IPS-18a (cell line): Measurements from ENCODE around the gene ITPR3.

ENCODE experiments used
- H3K27ac ChIP-seq: one replicate; pipeline ENCODE4 v1.5.1; 2013; ENCODE audit warnings: low read length
- H3K27me3 ChIP-seq: one replicate; pipeline ENCODE4 v1.6.1; 2013; ENCODE audit warnings: mild to moderate bottlenecking, low read length; ENCODE audit not compliant: control insufficient read depth, insufficient read depth
- H3K36me3 ChIP-seq: one replicate; pipeline ENCODE4 v1.6.1; 2013; ENCODE audit warnings: low read depth, low read length; ENCODE audit not compliant: control insufficient read depth
- H3K4me1 ChIP-seq: one replicate; pipeline ENCODE4 v1.6.1; 2013; ENCODE audit warnings: low read depth, low read length; ENCODE audit not compliant: control insufficient read depth
- H3K4me3 ChIP-seq: one replicate; pipeline ENCODE4 v1.5.1; 2013; ENCODE audit warnings: low read length
- H3K9ac ChIP-seq: one replicate; pipeline ENCODE4 v1.6.1; 2013; ENCODE audit warnings: mild to moderate bottlenecking, low read length, moderate library complexity
- H3K9me3 ChIP-seq: one replicate; pipeline ENCODE4 v1.6.1; 2013; ENCODE audit warnings: low read depth, low read length; ENCODE audit not compliant: control insufficient read depth

ITPR3 gene

DNA sequence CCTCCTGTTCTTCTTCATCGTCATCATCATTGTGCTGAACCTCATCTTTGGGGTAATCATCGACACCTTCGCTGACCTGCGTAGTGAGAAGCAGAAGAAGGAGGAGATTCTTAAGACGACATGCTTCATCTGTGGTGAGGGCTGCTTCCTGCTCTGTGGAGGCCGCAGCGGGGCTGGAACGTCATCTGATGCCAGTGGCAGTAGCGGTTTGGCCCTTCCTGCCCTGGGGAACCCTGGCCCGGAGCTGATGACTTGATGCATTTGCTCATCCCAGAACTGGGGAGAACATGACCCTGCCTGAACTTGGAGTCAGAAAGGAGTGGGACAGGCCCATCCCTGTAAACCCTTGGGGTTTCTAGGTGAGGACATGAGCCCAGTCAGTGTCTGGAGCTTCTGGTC lies 71.6 kb downstream of the ITPR3 start:
- H3K4me3 ChIP-seq, result no peak overlapping the region
- no peak overlapping the region for H3K9ac ChIP-seq
- H3K27me3 ChIP-seq, result no peaks in the 10 kb centered on the region
- no peaks in the 10 kb centered on the region for H3K4me1 ChIP-seq
- H3K36me3 ChIP-seq, result peaks cover 36% of the 10 kb centered on the region
- no peak overlapping the region for H3K27ac ChIP-seq
- no peaks in the 10 kb centered on the region for H3K9me3 ChIP-seq

DNA sequence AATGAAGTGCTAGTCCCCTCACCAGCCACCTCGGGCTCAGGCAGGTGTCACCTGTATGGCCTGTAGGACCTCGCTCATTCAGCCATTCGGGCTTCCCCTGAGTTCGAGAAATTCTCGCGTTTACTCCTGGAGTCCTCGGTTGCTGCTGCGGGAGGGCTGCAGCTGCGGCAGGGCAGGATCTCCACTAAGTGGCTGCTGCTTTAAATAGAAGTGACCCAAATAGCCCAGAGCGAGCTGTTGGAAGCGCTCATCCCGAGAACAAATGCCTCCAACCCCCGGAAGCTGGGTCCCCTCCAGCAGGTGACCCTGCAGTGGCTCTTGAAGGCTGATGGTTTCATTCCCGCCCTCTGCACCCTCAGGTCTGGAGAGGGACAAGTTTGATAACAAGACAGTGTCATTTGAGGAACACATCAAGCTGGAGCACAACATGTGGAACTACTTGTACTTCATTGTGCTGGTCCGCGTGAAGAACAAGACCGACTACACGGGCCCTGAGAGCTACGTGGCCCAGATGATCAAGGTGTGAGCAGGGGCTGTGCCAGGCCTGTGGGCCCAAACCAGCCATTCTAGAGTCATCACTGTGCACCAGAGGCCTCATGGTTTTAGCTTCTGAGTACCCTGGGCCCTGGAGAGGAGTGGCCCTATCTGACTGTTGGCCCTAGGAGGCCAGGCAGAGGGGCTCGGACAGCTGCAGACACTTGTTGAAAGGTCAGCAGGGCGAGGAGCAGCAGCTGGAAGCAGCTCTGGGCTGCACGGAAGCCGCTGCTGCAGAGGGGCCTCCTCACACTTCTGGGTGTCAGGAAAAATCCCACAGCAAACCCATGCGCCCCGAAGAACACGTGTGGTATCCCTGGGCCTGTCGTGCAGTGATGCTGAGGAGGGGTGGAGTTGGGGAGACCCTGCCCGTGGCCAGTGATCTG lies 72.3 kb downstream of the ITPR3 start:
- no peaks in the 10 kb centered on the region for H3K9me3 ChIP-seq
- H3K4me3 ChIP-seq, result no peak overlapping the region
- no peaks in the 10 kb centered on the region for H3K27me3 ChIP-seq
- H3K9ac ChIP-seq, result no peak overlapping the region
- no peaks in the 10 kb centered on the region for H3K4me1 ChIP-seq
- H3K36me3 ChIP-seq, result peaks cover 42% of the 10 kb centered on the region
- H3K27ac ChIP-seq, result no peak overlapping the region

DNA sequence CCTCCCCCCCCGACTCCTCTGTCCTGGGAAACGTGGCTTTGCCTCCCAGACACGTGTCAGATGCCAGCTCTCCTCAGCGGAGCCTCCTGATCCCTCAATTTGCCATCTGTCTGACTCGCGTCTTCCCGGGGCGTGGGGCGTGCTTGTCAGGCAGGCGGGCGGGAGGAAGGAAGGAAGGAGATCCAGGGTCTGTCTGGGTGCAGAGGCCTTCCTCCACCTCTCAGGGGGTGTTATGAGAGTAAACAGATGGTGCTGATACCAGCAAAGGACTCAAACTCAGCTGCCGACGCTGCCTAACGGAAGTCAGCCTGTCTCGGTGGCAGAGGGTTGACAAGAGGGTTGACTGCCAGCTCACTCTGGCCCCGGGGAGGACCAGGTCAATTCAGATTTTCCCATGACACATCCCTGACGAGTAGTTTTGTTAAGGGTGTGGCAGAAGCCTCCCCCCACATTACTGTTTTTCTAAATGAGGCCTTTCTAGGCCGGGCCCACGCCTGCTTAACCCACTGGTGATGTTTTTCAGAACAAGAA lies 73.3 kb downstream of the ITPR3 start:
- H3K9ac ChIP-seq, result no peak overlapping the region
- H3K36me3 ChIP-seq, result peaks cover 47% of the 10 kb centered on the region
- H3K4me1 ChIP-seq, result no peaks in the 10 kb centered on the region
- no peak overlapping the region for H3K27ac ChIP-seq
- H3K27me3 ChIP-seq, result no peaks in the 10 kb centered on the region
- no peaks in the 10 kb centered on the region for H3K9me3 ChIP-seq
- H3K4me3 ChIP-seq, result no peak overlapping the region

DNA sequence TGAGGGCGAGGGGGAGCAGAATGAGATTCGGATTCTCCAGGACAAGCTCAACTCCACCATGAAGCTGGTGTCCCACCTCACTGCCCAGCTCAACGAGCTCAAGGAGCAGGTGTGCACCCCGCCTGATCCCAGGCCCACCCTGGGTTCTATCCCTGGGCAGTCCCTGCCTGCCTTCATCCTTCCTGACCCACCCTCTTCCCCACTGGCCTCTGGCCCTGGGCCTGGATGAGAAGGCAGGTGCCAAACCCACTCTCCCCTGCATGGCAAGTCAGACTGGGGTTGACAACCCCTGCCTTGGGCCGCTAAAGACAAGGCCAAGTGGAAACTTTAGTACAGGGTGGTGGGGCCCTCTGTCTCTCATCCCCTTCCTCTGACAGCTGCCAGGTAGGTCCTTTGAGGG lies 73.9 kb downstream of the ITPR3 start:
- Histone ChIP-seq H3K27me3 (no peaks in the 10 kb centered on the region), H3K9me3 (no peaks in the 10 kb centered on the region), H3K4me3 (no peak overlapping the region), H3K27ac (no peak overlapping the region), H3K9ac (no peak overlapping the region), H3K4me1 (no peaks in the 10 kb centered on the region), H3K36me3 (peaks cover 49% of the 10 kb centered on the region)

DNA sequence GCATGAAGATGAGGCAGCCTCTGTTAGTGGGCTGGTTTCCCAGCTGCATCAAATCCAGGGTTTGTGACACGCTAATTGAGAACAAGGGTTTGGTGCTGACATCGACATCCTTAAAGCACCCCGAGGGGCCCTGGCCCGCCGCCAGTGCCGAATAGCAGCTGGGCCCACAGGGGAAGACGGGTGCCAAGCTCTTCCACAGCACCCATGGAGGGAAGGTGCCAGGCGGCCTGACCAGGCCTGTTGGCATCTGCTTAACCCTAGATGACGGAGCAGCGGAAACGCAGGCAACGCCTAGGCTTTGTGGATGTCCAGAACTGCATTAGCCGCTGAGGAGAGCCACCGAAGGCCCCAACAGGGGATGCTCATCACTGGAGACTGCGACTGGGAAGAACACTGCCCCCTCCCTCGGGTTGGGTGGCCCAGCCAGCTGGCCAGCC lies 74.3 kb downstream of the ITPR3 start:
- Histone ChIP-seq H3K27ac (no peak overlapping the region), H3K27me3 (no peaks in the 10 kb centered on the region), H3K4me1 (peaks cover 3% of the 10 kb centered on the region), H3K4me3 (no peak overlapping the region), H3K36me3 (peaks cover 53% of the 10 kb centered on the region), H3K9me3 (no peaks in the 10 kb centered on the region), H3K9ac (no peak overlapping the region)

DNA sequence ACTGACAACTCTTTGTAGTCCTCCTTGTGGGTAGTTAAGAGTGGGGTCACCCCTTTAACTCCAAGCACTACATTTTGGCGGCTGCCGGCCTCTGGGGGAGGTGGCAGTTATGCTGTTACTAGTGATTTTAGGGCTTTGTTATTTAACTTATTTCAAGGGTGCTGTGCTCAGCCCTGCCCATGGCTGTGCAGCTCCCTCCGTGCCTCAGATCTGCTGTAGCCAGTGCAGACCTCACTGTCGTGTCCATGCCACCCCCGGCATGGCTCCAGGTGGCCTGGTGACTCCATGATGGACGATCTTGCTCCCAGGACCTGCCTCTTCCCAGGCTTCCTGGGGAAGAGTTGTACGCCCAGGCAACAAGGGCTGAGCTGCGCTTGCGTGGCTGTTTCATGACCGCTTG lies 75.0 kb downstream of the ITPR3 start:
- no peak overlapping the region for H3K4me3 ChIP-seq
- H3K27ac ChIP-seq, result no peak overlapping the region
- H3K9me3 ChIP-seq, result no peaks in the 10 kb centered on the region
- peaks cover 52% of the 10 kb centered on the region for H3K36me3 ChIP-seq
- no peak overlapping the region for H3K9ac ChIP-seq
- H3K4me1 ChIP-seq, result peaks cover 3% of the 10 kb centered on the region
- no peaks in the 10 kb centered on the region for H3K27me3 ChIP-seq

DNA sequence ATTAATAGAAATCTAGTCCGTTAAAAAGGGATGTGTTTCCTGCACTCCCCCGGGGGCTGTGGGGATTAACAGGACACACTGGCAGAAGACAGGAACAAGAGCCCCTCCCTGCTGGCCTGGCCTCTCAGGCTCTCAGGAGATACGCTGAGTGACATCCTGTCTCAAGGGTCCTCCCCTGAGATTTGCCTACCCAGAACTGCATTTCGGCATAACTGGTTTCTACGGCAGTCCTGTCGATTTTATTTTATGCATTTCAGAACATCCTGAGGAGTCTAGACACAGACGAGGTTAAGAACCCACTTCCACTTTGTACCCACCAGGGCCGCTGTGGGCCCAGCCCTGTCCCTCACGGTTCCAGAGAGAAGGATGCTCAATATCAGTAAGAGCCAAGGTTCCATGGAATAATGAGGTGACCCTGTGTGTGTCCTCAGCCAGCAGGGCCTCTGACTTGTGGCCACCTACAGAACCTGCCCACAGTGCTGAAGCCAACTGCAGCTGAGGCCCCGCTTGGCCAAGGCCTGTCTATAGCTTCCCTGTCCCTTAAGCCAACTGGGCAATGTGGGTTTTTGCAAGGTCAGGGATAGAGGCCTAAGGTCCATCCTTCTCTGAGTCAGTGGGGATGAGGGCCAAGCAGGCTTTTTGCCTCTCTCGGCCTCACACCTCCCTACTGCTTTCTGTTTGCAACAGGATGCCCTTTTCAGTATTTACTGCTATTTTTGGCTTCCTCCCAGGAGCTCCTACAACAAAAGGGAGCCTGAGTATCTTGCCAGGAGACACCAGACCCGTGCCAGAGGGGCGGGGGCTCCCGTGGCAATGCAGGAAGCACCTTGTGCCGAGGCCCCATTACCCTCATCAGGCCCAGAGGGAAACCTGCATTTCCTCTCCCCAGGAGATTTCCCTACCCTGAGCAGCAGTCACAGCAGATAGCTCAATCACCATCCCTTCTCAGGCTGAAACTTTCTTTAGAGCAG lies 75.7 kb downstream of the ITPR3 start:
- no peak overlapping the region for H3K9ac ChIP-seq
- H3K9me3 ChIP-seq, result no peaks in the 10 kb centered on the region
- H3K4me1 ChIP-seq, result peaks cover 3% of the 10 kb centered on the region
- peaks cover 47% of the 10 kb centered on the region for H3K36me3 ChIP-seq
- H3K27ac ChIP-seq, result no peak overlapping the region
- H3K27me3 ChIP-seq, result no peaks in the 10 kb centered on the region
- no peak overlapping the region for H3K4me3 ChIP-seq

DNA sequence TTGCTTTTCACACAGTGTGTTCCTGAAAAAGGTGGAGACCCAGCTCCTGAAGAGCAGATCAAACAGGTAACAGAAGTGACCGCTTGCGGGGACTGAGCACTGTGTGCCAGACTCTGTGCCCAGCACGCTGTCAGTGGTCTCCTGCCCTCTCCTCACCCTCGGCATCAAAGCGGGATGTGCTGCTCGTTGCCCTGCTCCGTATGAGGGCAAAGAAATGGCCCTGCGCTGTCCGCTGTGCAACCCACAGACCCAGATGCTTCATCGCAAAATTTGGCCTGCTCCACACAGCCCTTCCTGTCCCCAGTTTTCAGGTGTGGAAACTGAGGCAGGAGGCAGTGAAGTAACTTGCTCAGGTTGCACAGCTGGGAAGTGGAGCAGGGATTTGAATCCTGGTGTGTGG lies 76.7 kb downstream of the ITPR3 start:
- no peaks in the 10 kb centered on the region for H3K9me3 ChIP-seq
- no peak overlapping the region for H3K27ac ChIP-seq
- H3K27me3 ChIP-seq, result no peaks in the 10 kb centered on the region
- H3K4me3 ChIP-seq, result no peak overlapping the region
- H3K9ac ChIP-seq, result no peak overlapping the region
- H3K4me1 ChIP-seq, result peaks cover 3% of the 10 kb centered on the region
- peaks cover 46% of the 10 kb centered on the region for H3K36me3 ChIP-seq

DNA sequence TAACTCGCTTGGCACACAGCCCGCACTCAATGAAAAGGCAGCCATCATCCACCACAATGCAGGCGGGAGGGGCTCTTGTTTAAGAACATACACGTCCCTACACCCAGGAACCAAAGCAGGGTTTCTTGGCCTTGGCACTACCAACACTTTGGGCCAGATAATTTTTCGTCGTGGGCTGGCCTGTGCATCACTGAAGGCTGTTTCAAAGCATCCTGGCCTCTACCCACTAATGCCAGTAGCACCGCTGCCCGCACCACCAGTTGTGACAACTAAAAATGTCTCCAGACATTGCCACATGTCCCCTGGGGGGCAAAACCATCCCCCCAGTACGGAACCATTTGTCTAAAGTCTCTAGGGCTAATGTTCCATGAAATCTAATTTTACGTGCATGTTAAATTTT lies 77.4 kb downstream of the ITPR3 start:
- H3K9me3 ChIP-seq, result no peaks in the 10 kb centered on the region
- no peak overlapping the region for H3K27ac ChIP-seq
- H3K27me3 ChIP-seq, result no peaks in the 10 kb centered on the region
- peaks cover 3% of the 10 kb centered on the region for H3K4me1 ChIP-seq
- H3K4me3 ChIP-seq, result no peak overlapping the region
- no peak overlapping the region for H3K9ac ChIP-seq
- H3K36me3 ChIP-seq, result peaks cover 44% of the 10 kb centered on the region

DNA sequence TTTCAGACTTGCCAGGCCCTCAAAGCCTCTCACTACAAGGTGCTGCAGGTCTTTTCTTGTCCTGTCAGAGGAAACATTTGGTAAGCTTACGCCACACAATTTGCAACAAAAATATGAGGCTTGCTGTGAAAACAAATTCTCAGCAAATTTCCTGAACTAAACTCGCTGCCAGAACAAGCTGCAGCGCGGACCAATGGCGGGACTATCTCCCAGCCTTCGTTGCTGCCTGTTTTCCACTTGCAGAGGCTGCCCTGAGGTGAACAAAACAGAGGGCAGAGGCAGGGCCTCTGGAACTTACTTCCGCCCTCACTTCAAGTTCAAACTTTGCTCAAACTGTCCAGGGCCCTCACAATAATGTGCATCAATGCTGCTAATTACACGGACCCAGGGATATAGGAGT lies 78.0 kb downstream of the ITPR3 start:
- peaks cover 40% of the 10 kb centered on the region for H3K36me3 ChIP-seq
- H3K27ac ChIP-seq, result no peak overlapping the region
- H3K9ac ChIP-seq, result no peak overlapping the region
- H3K9me3 ChIP-seq, result no peaks in the 10 kb centered on the region
- H3K27me3 ChIP-seq, result no peaks in the 10 kb centered on the region
- H3K4me1 ChIP-seq, result peaks cover 3% of the 10 kb centered on the region
- no peak overlapping the region for H3K4me3 ChIP-seq

DNA sequence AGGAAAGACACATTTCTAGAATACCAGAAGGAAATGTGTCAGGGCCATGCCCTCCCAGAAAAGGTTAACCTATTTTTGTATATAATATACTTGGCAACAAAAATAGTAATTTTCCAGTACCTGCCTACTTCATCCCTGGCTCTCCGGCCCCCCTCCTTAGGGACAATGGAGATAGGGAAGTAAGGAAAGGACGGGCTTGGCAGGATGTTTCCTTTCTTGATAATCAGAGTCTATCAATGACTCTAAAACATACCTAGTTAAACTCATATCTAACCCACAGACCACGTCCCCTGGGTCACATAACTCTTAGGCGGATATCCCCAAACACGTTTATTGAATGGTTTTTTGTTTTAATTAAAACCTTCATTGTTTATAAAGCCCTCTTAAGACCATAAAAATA lies 78.6 kb downstream of the ITPR3 start:
- no peaks in the 10 kb centered on the region for H3K9me3 ChIP-seq
- H3K4me3 ChIP-seq, result no peak overlapping the region
- H3K27ac ChIP-seq, result no peak overlapping the region
- H3K36me3 ChIP-seq, result peaks cover 40% of the 10 kb centered on the region
- no peaks in the 10 kb centered on the region for H3K27me3 ChIP-seq
- peaks cover 3% of the 10 kb centered on the region for H3K4me1 ChIP-seq
- no peak overlapping the region for H3K9ac ChIP-seq
